ELF-1 (cell line): ENCODE data around the gene ALAS1.
"Not testable (repeated sequence)": the region's sequence is repeated elsewhere in the genome, so short reads cannot be mapped to it uniquely, and the experiment has no call there.

Experiments
- DNase-seq: peaks from one replicate; pipeline ENCODE4 v3.0.0-alpha.2; 2016; ENCODE audit warnings: low read depth, low spot score

The ALAS1 gene

DNA sequence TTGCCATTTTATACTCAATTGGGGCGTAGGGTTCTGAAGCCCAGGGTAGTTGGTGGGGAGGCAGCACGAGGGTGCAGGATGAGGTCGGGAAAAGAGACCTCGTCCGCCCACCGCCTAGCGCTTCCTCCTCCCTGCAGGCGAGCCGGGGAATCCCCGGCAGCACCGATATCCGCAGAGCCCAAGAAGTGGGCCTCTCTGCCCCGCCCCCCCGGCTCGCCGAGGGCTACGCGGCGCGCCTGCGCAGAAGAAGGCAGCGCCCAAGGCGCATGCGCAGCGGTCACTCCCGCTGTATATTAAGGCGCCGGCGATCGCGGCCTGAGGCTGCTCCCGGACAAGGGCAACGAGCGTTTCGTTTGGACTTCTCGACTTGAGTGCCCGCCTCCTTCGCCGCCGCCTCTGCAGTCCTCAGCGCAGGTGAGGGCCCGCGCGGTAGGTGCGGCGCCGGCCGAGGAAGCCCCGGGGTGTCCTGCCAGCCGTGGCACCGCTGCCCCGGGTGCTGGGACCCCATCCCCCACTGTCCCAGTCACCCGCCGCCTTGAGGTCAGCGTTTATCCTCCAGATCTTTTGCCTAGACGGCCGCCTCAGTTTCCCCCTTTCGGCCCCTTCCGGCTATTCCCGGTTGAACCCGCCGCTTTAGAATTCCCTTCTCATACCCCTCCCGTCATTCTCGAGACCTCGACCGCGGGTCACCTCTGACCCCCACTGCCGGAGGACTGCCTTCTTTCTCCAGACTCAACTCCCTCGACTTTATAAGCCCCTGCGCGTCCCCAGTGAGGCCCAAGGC lies at the start of gene ALAS1:
TSS of gene ALAS1 (plus strand) at position 319 of the 784 bp plus-strand sequence. CDS start 1,082 bp downstream, outside the sequence.
- peak; percentile 98 for DNase-seq

DNA sequence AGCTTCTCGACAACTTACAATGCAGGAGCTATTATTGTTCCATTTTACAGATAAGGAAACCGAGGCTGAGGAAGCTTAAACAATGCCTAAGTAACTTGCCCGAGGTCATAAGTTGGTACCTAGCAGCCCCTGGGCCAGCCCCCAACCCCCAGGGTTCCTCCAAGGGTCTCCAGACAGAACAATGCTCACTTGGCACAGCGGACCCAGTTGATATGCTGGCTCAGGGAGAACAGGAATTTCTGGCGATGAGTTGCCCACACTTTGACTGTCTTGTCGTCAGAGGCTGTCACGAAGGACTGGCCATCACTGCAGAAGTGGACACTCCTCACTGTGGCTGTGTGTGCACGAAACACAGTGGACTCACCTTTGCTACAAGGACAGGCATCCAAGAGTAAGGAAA lies 48.9 kb upstream of the ALAS1 start:
- no peak for DNase-seq

DNA sequence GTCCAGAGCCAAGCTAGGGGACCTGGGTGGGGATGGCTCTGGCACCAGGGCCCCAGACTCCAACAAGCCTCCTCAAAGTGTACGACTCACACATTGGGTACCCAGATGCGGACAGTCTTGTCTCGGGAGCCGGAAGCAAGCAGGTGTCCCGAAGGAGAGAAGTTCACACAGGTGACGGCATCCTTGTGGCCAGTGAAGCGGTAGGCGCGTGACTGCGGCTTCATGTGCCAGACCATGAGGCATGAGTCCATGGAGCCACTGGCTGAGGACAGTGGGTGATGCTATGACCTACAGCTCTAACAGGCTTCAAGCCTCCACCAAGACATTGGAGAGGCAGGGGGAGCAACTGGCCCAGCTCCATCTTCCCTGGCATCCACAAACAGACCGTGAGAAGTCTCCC lies 48.2 kb upstream of the ALAS1 start:
- no peak for DNase-seq

DNA sequence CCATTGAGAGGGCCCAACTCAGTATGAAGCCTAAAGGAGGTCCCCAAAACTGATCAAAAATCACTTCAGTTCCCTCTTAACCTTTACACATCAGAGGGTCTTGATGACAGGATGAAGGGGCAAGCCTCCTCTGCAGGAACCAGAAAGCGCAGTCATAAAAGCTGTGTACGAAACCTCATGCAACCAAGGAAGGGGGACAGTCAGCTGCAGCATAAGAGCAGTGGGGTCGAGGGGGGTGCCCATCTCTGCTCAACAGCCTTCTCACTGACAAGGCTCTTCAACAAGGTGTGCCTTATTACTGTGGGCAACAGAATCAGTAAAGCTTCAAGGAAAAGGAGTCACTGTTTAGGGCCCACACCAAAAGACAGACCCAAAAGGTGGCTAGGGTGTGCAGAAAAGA lies 47.6 kb upstream of the ALAS1 start:
- DNase-seq: no peak

DNA sequence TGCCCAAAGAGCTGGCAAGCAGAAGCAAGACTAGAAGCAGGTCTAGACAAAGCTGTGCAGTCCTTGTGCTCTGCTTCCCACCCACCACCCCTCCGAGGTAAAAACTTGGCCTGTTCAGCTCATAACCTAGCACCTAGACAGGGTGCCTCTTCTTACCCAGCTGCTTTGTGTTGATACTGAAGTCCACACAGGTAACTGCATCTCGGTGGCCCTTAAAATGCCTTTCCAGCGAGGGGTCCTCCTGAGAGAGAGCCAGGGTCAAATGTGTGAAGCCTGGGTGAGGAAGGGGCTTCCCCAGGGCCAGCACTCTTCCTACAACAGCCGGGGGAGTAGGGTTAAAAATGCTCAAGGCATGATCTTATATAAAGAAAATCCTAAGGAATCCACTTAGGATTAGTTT lies 47.1 kb upstream of the ALAS1 start:
- DNase-seq: no peak

DNA sequence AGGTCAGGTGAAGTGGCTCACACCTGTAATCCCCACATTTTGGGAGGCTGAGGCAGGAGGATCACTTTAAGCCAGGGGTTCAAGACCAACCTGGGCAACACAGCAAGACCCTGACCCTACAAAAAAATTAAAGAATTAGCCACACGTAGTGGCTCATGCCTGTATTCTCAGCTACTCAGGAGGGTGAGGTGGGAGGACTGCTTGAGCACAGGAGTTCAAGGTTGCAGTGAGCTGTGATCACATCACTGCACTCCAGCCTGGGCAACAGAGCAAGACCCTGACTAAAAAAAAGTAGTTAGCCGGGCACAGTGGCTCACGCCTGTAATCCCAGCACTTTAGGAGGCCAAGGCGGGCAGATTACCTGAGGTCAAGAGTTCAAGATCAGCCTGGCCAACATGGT lies 46.0 kb upstream of the ALAS1 start:
- DNase-seq: not testable (repeated sequence)

DNA sequence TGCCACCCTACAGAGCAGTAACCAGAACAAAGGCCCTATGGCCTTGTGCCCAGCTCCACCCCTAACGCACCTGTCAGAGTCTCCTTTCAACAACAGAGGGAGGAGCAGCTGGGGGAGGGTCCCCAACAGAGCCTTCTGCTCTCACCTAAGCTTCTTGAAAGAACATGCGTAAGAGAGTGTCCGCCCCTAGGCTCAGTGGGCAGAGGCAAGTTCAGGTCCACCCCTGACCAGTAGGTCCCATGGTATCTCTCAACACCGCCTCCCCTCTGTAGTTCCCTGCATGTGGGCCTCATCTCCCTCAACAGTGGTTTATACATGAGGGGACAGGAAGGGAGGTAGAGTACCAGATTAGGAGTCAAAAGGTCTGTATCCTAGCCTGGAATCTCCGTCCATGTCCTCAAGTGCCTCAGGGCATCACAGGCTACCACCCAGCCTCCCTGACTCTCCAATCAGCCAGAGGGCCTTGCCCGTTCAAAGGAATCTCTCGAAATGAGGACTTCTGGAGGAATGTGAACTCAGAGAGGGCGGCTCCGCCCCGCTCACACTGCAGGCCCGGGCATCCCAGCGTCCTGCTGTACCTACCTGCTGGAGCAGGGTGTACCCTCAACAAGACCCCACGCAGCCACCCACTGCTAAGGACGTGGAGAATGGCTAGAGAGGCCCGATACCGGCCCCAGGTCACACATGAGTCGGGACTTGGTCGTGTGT lies 44.4 kb upstream of the ALAS1 start:
- peak; percentile 95 for DNase-seq

DNA sequence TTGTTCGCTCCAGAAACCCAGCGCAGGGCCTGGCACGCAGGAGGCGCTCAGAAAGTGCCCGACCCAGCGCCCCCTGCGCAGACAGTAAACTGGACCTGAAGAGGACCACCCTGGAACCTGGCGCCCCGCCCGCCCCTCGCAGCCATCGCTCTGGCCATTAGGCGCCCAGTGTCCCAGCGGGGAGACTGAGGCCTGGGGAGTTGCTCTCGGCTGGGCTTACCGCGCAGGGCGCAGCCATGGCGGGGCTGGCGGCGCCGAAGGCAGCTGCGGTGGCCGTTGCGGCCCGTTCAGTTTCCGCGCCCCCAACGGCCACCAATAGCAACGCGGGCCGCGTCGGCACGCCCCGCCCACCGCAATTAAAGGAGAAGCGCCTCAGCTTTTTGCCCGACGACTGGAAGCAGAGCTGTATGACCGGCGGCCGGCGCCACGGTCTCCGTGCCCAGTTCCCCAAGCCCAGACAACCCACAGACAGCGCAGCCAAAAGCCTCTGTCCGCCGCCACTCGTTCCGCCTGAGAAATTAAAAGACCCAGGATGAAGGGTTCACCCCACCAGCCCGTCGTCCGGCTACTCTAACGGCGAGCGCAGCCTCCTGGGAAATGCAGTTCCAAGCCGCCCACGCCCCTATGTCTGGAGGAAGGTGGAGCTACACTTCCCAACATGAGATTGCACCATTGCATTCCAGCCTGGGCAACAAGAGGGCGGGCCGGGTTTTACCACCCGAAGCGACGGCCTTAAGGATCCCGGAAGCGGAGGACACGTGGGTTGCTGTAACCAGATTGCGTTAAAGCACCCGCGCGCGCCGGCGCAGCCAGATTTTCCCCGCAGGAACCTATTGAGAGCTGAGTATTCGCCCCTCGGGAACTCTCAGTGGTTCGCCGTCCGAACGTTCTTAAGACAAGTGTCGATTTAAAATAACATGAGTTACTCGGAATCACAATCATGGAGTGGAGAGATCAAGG lies 43.5 kb upstream of the ALAS1 start, which contains the start of gene POC1A:
TSS of gene POC1A (minus strand) at position 289 of the 960 bp plus-strand sequence. CDS start at position 238, 51 bp downstream.
- peak; percentile 98 for DNase-seq

DNA sequence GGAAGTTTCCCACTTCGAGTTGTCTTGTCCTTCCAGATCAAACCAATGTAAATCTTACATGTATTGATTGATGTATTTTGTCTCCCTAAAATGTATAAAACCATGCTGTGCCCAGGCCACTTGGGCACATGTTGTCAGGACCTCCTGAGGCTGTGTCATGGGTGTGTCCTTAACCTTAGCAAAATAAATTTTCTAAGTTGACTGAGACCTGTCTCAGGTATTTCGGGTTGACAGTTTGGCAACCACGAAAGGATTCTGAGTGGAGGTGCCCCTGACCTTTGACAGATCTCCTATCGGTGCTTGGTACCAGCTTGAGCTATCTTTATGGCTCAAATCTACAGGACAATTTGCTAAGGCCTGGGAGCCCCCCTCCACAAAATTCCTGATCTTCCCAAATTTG lies 42.0 kb upstream of the ALAS1 start:
- no peak for DNase-seq

DNA sequence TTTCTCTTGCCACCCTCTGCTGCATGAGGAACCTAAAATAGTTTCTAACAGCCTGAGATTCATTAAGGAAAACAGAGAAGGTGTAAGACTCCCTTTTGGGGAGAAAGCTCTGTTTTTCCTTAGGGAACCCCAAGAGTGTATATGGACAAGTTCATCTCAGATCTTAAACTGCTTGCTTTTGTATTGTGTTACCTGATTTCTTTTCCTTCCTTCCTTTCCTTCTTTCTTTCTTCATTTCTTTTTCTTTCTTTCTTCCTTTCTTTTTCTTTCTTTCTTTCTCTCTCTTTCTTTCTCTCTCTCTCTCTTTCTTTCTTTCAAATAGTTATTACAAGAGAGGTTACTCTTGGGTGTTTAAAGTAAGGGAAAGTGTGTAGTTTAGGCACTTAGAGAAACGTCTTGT lies 38.5 kb upstream of the ALAS1 start:
- no peak for DNase-seq

DNA sequence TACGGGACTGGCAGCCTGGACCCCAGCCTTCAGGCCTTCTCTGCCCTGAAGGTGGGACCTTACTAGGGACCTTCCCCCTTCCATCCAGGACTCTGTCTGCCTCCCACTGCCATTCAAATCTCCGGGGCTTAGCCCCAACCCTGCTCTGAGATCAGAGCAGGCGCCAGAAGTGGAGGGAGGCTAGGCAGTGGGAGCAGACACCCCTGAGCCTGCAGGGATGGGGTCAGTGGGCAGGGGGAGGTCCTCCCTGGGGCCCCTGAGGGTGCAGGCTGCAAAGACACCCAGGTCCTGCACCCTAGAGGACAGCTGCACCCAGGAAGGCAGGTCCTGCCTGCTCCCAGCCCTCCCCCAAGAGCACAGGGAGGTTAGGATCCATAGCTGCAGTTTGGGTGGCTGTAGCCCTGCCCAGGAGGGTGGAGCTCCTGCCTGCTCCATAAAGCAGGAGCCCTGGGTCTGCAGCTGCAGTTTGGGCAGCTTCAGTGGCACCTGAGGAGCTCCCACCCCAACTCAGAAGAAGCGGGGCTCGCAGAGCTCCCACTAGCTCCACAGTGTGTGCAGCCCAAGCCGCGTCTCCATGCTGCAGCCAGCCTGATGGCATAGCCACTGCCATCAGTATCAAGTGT lies 35.6 kb upstream of the ALAS1 start:
- DNase-seq: no peak

DNA sequence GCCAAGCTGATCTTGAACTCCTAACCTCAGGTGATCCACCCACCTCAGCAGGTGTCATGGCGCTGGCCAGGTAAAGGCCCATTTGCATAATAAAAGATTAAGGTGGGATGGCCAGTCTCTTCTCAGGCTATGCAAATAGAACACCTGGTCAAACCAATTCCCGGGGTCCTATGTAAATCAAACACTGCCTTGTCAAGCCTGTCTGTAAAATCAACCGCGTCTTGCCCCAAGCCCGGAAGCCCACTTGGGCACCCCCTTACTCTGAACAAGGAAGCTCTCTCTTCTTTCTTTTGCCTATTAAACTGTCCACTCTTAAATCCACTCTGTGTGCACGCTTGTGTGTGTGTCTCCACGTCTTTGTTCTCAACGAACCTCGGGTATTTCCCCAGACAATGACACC lies 30.7 kb upstream of the ALAS1 start:
- peak; percentile 16 for DNase-seq

DNA sequence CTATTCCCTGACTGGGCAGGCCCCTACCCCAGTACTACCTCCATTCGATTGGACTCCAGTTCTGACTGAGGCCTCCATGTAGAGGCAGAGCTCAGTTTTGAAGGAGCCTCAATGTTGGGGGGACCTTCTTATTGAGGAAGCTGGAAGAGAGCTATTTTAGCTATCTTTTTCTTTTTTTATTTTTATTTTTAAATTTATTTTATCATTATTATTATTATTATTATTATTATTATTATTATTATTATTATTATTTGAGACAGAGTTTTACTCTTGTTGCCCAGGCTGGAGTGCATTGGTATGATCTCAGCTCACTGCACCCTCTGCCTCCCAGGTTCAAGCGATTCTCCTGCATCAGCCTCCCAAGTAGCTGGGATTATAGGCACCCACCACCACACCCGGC lies 27.7 kb upstream of the ALAS1 start:
- DNase-seq: not testable (repeated sequence)

DNA sequence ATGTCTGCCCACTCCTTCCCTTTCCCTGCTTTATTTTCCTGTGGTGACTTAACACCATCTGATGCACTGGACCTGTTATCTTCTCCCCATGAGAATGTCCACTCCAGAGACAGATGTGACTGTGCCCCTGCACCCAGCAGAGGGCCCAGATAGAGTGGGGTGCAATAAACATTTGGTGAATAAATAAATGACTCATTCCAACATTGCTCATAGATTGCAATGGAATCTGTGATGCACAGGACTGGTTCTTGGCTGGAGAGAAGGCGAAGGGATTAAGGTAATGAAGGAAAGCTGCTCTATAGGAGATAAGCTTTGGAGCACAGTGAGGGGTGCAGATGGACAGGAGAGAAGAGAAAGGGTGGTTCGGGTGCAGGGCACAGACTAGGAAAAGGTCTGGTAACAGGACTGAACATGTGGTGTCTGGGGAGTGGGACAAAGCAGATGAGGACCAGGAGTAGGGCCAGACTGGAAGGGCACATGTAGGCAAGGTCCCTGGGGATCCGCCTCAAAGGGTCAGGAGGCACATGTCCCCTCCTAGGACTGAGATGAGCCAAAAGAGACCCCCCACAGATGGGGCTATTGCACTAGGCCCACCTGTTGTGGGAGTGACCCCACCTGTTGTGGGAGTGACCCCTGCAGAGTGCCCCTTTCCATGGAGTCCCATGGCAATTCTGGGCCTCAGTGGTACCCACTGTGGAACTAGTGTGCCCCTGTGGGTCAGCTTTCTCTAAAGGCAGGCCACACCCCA lies 26.3 kb upstream of the ALAS1 start:
- DNase-seq: no peak

DNA sequence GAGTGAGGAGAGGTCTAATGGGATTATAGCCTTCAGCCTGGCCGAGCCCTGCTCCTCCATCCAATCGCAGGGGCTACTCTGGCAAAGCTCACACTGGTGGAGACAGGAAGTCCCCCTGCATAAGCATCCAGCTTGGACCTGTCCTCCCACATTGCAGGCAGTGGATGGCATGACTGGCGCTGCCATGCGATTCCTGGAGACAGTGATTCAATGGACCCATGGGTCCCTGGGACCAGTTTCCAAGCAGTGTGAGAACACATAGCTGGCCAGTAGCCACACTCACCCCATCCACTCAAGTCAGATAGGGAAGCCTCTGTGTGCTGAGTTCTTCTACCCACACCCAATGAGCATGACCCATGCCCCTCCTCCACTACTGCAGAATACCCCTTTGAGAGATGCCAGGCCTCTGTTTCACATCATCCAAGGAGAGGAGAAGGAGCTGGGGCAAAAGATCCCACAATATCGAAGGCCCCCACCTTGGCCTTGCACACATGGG lies 25.6 kb upstream of the ALAS1 start:
- DNase-seq: no peak

DNA sequence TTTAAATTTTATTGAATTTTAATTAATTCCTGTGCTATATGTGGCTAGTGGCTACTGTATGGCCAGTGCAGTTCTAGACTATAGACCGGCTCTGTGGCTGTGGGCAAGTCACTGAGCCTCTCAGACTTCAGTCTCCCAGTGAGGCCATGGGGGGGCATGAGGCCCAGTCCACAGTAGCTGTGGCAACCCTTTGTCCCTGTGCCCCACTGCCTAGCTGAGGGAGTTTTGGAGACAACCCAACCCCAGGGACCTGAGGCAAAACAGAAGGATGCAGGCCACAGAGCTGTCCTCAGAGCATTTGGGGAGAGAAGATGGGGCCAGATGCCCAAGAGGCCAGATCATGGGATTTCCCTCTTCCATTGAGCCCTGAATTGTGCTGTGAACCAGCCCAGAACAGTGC lies 24.9 kb upstream of the ALAS1 start:
- DNase-seq: no peak

DNA sequence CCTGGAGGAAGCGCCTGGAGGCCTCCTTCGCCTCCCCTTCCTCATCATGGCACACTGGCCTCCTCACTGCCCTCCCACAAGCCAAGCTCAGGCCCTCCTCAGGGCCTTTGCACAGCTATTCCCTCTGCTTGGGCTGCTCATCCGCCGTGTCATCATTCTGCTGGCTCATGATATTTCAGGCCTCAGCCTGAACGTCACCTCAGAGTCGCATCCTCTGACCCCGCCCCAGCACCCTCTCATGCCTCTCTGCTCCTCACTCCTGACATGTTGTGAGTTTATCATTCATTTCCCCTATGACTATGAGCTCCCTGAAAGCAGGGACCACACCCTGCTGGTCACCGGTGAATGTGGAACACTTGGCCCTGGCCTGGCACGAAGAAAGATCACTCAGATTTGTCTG lies 23.1 kb upstream of the ALAS1 start:
- DNase-seq: no peak

DNA sequence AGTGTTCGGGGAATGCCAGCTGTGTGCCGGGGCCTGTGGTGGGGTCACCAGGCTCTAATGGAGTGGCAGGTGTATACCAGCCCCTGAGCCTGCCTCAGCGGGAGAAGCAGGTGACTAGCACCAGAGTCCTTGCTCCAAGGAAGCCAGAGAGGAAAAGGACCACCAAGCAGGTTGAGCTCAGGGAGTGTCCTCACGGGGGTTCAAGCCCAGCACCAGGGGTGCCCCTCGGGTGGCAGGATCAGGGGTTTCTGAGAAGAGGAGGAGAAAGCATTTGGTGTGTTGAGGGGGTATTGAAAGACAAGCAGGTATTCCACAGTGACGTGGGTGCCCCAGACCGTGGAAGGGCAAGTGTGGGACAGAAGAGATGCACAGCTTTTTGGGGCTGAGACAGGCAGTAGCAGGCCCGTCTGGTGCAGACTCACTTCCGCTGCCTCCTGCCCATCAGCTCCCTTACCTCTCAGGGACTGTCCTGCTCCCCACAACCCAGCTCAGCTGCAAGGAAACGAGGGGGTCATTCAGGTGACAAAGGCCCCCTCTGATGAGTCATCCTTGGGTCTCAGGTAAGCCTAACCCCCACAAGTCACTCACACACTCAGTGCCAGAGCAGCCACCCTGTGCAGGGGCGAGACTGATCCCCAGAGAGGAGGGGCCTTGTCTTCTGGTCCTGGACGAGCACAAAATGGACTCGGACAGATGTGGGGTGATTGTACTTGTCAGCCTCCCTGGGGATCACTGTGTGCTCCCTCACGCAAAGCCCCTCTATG lies 22.4 kb upstream of the ALAS1 start:
- no peak for DNase-seq

DNA sequence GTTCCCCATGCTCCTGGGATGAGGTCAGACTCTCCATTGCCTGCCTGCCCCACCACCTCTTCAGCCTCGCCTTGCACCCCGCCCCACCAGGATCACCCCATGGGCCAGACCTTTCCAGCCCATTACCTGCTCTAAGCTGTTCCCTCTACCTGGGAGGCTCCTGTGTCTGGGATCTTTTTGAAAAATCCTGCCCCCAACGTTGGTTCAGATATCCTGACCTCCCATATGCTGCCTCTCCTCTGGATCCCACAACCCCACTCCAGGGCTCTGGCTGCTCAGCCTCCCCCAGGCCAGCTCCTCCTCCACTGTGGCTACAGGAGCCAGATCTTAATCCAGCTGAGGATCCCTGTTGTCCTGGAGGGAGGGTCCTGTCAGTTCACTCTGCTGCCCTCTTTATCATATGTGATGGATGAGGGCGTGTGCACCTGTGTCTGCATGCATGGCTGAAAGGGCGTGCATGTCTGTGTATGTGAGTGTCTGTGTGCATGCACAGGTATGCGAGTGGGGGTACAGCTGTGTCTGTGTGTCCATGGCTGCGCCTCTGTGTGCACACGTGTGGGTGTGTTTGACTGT lies 21.7 kb upstream of the ALAS1 start:
- no peak for DNase-seq
